Lung (tissue), 12 donors: ENCODE data around the gene TOLLIP. TPM values are rescaled to one million over a fixed set of nuclear protein-coding genes. Genes with fewer than 3 reads are reported as not detected.
A peak's percentile ranks its signal among the peaks of the same experiment; 100 is the strongest.

Experiments used
- ATAC-seq: fragments of 200-7000 bp; cut with Tn5 transposase; one replicate; pipeline ENCODE4 v1.9.1; 2020; ENCODE audit warnings: moderate number of reproducible peaks; ENCODE audit not compliant: insufficient read depth, low FRiP score
- DNase-seq, 3 donors: peaks; one replicate each; pipeline ENCODE4 v3.0.0-alpha.2; 2013 to 2017
- H3K27ac ChIP-seq, 2 donors: one replicate each; pipeline ENCODE4 v1.5.1; 2013; ENCODE audit warnings: mild to moderate bottlenecking in 2 of 2, moderate library complexity in 2 of 2, control low read depth in 1 of 2, inconsistent platforms in 1 of 2, low read depth in 1 of 2, low read length in 1 of 2
- H3K27me3 ChIP-seq, 3 donors: one replicate each; pipeline ENCODE4 v1.5.1; 2013; ENCODE audit warnings: low read length in 2 of 3; ENCODE audit not compliant: control insufficient read depth in 3 of 3, insufficient read depth in 3 of 3
- H3K36me3 ChIP-seq, 4 donors: one replicate each; pipeline ENCODE4 v1.5.1; 2013; ENCODE audit warnings: low read length in 4 of 4, mild to moderate bottlenecking in 1 of 4, moderate library complexity in 1 of 4; ENCODE audit not compliant: control insufficient read depth in 4 of 4, insufficient read depth in 4 of 4
- H3K4me1 ChIP-seq, 5 donors: one replicate each; pipeline ENCODE4 v1.5.1; 2013; ENCODE audit warnings: low read length in 5 of 5, mild to moderate bottlenecking in 2 of 5, moderate library complexity in 1 of 5; ENCODE audit not compliant: control insufficient read depth in 5 of 5, insufficient read depth in 5 of 5
- H3K4me3 ChIP-seq: one replicate; pipeline ENCODE4 v1.5.1; 2013; ENCODE audit warnings: mild to moderate bottlenecking, control low read depth, moderate library complexity
- H3K9ac ChIP-seq, 2 donors: one replicate each; pipeline ENCODE4 v1.5.1; 2013; ENCODE audit warnings: low read length in 2 of 2, control low read depth in 1 of 2; ENCODE audit not compliant: insufficient read depth in 1 of 2
- H3K9me3 ChIP-seq, 4 donors: one replicate each; pipeline ENCODE4 v1.5.1; 2013; ENCODE audit warnings: low read length in 3 of 4, mild to moderate bottlenecking in 1 of 4, moderate library complexity in 1 of 4; ENCODE audit not compliant: control insufficient read depth in 4 of 4, insufficient read depth in 3 of 4
- CTCF ChIP-seq: IDR thresholded peaks from 2 replicates; pipeline ENCODE4 v1.5.1; 2012; ENCODE audit warnings: mild to moderate bottlenecking; ENCODE audit errors: control extremely low read depth, extremely low read depth
- WGBS, 2 donors: extraction: QIAGEN DNeasy Blood & Tissue Kit; methylation state at CpG; one replicate each; pipeline ENCODE4 v1.1.7; 2013; 5-methylcytosine and 5-hydroxymethylcytosine counted together
- polyA plus RNA-seq, 2 donors: library from polyadenylated mRNA; stranded (reverse); fragments of 200-250 nt; gene quantifications; one replicate each; pipeline ENCODE4 v1.2.1, GENCODE V29; 2013
- total RNA-seq, 2 donors: library from RNA; depleted of rRNA in 1 of 2; stranded (reverse); fragments of >200 nt in 1 of 2; gene quantifications; one replicate each; pipeline ENCODE4 v1.2.1, GENCODE V29; 2014 to 2021
- donor health status: control.
- donor health status: control.
- donor health status: Bipolar disorder and iron deficiency.
- donor health status: healthy.
- donor health status: DM: yes; HTN: yes; CAD: no.

Gene TOLLIP
- total and polyA plus RNA-seq, 4 donors: 26.9 to 79.4 (median 43.4) TPM

GRCh38 chr11:1227551-1228100 lies 81.8 kb downstream of the TOLLIP start:
- 82 to 88% methylated on average over 23 of the region's 23 CpGs for WGBS, 2 donors
- TF ChIP-seq CTCF: no peak
- H3K27me3 ChIP-seq: peaks cover 0 to 11% (median 0%) of the 10 kb centered on the region in 3 donors
- H3K4me1 ChIP-seq: peaks cover 0 to 2% (median 0%) of the 10 kb centered on the region in 5 donors
- DNase-seq: peak in 1 of 3 donors; percentile 8
- H3K36me3 ChIP-seq: no peaks in the 10 kb centered on the region
- no peak overlapping the region for H3K9ac ChIP-seq
- H3K27ac ChIP-seq: no peak overlapping the region
- H3K4me3 ChIP-seq: no peak overlapping the region
- peaks cover 0 to 2% (median 0%) of the 10 kb centered on the region in 4 donors for H3K9me3 ChIP-seq
- ATAC-seq: no peak

GRCh38 chr11:1226986-1227550 lies 82.4 kb downstream of the TOLLIP start:
- Histone ChIP-seq H3K27ac (no peak overlapping the region), H3K9me3 (peaks cover 0 to 2% (median 0%) of the 10 kb centered on the region in 4 donors), H3K27me3 (peaks cover 0 to 11% (median 0%) of the 10 kb centered on the region in 3 donors), H3K36me3 (no peaks in the 10 kb centered on the region), H3K9ac (no peak overlapping the region), H3K4me1 (peaks cover 0 to 4% (median 0%) of the 10 kb centered on the region in 5 donors), H3K4me3 (no peak overlapping the region)
- DNase-seq: peak in 1 of 3 donors; percentile 18
- ATAC-seq: no peak
- 58 to 73% methylated on average over 22 to 23 of the region's 23 CpGs for WGBS, 2 donors
- TF ChIP-seq CTCF: no peak

GRCh38 chr11:1226226-1226985 lies 83.0 kb downstream of the TOLLIP start:
- Histone ChIP-seq H3K9me3 (peaks cover 0 to 2% (median 0%) of the 10 kb centered on the region in 4 donors), H3K36me3 (no peaks in the 10 kb centered on the region), H3K9ac (no peak overlapping the region), H3K4me1 (peaks cover 0 to 4% (median 0%) of the 10 kb centered on the region in 5 donors), H3K27ac (no peak overlapping the region), H3K4me3 (no peak overlapping the region), H3K27me3 (peaks cover 0 to 11% (median 0%) of the 10 kb centered on the region in 3 donors)
- no peak for ATAC-seq
- WGBS, 2 donors: 76 to 83% methylated on average over 41 of the region's 41 CpGs
- peak in 1 of 3 donors; percentile 11 for DNase-seq
- no peak for TF ChIP-seq CTCF
